HG02571 (cell line): Measurements from ENCODE around the gene TGIF1.
"Not testable (repeated sequence)": the region's sequence is repeated elsewhere in the genome, so short reads cannot be mapped to it uniquely, and the experiment has no call there.

Experiments
- ATAC-seq: cut with Tn5 transposase; IDR thresholded peaks from one replicate; pipeline ENCODE4 v1.9.1; 2021; ENCODE audit warnings: mild to moderate bottlenecking, moderate library complexity; ENCODE audit not compliant: unreplicated experiment

The TGIF1 gene

DNA sequence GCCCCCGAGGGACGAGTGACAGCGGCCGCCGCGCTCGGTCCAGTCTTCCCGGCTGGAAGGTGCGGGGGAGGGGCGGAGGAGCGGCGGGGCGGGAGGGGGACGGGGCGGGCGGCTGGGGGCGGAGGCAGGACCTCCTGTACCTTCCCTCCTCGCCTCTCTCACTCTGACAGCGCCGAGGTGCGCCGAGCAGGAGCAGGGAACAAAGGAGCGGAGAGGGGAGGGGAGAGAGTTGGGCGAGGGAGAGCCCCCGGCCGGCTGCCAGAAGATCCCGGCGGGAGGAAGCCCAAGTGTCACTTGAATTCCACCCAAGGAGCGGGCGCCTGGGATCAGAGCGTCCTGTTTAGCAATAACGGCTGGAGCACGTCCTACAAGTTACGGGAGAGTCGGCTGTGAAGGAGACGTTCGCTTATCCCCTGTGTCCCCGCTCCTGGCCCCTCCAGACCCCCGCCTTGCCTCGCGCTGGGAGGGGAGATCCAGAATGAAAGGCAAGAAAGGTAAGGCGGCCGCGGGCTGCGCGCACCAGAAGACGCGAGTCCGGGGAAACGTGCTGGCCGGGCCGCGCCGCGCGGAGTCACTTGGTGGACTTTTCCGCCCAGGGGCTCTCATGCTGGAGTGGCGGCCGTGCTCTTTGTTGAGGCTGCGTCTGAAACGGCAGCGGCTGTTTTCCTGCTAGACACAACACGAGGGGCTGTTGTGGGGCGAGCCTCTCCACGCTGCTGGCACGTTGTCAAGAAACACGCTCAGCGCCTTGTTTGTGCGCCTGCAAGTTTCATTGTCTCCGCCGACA is at the start of gene TGIF1:
TSS of gene TGIF1 (plus strand) at position 161 of the 787 bp plus-strand sequence. CDS start at position 479, 318 bp downstream.
- no peak for ATAC-seq

GRCh38 chr18:3400567-3401296 is 49.2 kb upstream of the TGIF1 start:
- ATAC-seq = no peak

DNA sequence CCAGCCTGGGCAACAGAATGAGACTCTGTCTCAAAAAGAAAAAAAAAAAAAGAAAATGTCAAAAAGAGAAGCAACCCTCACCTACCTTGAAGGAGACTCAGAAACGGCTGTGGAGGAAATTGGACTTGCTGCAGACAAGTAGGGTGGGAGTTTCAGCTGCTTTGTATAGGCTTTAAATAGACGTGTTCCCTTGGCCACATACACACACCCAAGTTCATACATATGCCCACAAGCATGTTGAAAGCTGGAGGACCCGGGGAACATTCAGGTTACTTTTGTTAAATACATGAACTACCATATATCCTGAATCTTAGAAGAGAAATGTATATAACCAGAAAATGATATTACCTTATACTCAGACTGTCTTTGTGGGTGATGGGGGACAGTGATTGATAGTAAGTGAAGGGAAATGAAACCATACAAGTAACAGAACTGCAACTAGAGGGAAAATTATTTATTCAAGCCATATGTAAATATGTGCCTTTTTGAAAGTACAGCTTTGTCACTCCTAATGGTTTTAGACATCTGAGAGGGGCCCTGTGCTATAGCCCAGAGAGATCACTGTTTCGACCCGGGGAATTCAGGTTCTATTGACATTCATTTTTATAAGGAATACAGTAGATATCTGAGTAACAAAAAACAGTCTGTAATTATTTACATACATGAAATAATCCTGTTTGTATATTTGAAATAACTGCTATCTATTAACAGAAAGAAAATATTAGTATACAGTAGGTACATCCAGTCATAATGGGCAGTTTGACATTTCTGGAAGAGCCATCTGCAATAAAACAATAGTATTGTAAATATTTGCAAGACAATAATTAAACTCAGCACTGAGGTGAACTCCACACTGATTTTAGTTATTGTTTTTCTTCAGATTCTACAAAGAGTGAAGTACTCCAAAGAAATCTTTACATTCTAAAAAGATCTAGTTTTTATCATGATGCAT is 48.0 kb upstream of the TGIF1 start:
- peak; percentile 87 for ATAC-seq

- no peak for ATAC-seq
These were observed 47.0 kb upstream of the TGIF1 start for GRCh38 chr18:3402982-3403451.

GRCh38 chr18:3405713-3406112 is 44.3 kb upstream of the TGIF1 start:
- no peak for ATAC-seq

DNA sequence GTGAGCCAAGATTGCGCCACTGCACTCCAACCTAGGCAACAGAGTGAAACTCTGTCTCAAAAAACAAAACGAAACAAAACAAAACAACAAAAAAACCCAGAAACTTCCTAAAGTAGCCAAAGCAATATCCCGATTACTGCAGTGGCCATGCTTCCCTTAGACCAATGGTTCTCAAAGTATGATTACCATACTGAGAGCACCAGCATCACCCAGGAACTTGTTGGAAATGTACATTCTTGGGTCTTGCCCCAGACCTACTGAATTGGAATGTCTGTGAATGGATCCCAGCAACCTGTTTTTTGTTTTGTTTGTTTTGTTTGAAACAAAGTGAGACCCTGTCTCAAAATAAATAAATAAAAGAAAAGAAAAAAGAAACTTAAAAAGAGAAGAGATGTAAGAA is 41.9 kb upstream of the TGIF1 start:
- ATAC-seq = no peak

DNA sequence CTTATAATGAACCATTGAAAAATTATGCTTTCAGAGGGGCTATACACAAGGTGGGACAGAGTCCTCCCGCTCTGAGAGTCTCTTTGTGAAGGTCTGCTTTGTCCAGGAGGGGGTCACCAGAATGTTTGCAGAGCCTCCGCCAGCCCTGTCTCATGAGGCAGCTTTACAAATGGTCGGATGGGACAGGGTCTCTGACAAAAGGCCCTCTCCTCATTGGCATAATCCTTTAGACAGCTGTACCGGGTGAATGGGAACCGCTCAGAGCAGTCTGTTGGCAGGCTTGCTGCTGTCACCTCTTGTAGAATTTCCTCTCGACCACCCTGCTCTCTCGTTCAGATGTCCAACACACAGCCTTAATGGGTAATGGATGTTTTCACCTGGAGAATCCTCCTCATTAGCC is 40.2 kb upstream of the TGIF1 start:
- ATAC-seq = no peak

DNA sequence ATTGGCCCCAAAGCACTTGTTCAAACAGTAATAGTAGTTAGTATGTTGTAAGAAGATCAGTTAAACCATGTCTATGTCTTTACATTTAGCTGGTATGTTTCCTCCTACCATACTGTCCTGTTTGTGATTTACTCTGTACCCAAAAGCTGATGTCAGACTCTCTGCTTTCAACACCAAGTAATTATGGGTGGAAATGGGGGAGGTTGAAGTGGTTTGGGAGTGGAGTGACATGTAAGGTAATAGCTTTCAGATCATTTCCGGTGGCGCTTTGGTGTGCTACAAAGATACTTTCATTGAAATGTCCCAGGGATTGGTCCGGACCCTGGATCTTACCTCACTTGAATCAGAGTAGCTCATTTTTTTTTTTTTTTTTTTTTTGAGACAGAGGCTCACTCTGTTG is 39.7 kb upstream of the TGIF1 start:
- ATAC-seq = no peak

DNA sequence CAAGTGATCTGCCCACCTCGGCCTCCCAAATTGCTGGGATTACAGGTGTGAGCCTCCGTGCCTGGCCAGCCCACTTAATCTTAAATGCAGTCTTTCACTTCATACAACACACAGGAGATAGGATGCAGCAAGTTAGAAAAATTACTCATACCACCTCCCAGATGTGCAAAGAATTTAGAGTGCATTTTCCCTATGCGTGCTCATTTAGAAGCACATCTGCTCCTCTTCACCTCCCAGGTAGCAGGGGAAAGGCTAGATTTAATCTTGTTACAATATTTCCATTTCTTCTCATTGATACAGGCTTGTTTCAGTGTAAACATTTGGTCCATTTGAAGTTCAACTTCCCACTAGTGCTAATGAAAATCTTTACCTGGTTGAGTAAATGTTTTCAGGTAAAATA is 39.1 kb upstream of the TGIF1 start:
- not testable (repeated sequence) for ATAC-seq

DNA sequence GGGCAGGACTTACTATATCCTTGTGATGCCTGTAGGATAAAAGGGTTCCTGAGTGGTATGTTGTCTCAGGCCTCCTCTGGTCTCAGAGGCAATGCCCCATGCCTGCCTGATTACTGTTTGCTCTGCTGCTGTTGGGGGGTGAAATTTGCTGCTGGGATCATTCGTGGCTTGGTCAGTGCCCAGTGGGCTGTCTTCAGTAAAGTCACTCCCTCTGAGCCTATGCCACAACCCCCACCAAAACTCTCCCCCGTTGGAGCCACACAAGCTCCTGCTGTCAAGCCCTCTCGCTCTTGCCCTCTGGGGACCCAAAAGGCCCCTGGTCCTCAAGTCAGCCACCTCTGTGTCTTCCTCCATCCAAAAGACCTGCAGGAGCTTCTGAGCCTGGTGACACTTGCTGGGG is 38.6 kb upstream of the TGIF1 start:
- no peak for ATAC-seq

DNA sequence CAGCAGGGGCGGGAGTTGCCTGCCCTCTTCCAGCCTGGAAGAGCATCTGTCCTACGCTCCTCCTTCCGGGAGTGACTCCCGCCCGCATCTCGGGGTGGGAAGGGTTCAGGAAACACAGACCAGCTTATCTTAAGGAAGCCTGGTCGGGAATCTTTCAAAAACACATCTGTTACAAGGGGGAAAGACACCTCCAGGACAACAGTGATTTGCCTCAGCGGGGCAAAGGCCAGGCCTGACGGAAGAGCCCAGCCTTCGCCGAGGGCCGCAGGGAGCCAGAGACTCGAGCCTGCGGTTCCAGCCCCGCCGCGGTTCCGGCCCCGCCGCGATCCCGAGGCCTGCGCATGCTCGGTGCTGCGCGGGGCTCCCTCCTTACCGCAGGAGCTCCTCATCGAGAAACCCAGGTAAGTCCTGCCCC is 38.1 kb upstream of the TGIF1 start:
- ATAC-seq = no peak

- ATAC-seq = not testable (repeated sequence)
These were observed 37.4 kb upstream of the TGIF1 start for GRCh38 chr18:3412528-3412927.

DNA sequence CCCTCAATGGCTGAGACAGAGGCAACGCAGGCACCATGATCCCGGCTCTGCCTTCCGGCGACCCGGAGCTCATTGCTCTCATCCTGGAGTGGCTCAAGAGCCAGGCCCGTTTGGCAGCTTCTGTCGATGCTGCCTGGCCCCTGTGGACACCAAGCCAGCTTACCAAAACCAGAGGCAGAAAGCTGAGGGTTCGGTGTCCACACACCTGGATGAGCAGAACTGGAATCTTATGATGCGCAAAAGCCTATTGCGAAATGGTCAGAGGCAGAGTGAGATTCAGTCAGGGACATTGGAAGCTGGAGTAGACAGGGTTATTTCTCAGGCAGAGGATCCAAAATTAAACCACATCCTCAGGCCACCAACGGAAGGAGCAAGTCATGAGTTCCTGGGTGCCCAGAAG is 34.9 kb upstream of the TGIF1 start:
- ATAC-seq = no peak

DNA sequence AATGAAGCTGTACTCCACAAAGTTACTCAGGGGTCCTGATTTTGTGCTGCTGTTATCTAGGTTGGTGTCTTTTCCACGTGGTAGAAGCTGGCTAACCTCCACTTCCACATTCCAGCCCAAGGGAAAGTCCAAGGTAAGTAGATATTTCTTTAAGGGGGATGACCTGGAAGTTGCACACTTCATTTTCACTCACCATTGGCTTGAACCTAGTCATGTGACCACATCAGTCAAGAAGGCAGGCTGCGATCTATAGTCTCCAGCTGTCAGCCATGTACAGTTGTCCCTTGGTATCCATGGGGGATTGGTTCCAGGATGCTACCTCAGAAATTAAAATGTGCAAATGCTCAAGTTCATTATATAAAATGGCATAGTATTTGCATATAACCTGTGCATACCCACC is 31.9 kb upstream of the TGIF1 start:
- ATAC-seq = no peak

- ATAC-seq = no peak
These were observed 29.1 kb upstream of the TGIF1 start for GRCh38 chr18:3420919-3421279.

DNA sequence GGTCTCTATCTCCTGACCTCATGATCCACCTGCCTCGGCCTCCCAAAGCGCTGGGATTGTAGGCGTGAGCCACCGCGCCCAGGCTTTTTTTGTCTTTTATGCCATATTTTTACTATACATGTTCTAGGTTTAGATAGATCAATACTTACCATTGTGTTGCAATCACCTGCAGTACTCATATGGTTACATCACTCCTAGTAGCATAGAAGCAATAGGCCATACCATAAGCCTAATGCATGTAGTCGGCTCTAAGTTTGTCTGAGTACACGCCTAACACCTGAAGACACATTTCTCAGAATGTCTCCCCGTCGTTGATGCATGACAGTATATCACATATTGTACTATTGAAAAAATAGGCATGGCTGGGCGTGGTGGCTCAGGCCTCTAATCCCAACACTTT is 27.1 kb upstream of the TGIF1 start:
- no peak for ATAC-seq

DNA sequence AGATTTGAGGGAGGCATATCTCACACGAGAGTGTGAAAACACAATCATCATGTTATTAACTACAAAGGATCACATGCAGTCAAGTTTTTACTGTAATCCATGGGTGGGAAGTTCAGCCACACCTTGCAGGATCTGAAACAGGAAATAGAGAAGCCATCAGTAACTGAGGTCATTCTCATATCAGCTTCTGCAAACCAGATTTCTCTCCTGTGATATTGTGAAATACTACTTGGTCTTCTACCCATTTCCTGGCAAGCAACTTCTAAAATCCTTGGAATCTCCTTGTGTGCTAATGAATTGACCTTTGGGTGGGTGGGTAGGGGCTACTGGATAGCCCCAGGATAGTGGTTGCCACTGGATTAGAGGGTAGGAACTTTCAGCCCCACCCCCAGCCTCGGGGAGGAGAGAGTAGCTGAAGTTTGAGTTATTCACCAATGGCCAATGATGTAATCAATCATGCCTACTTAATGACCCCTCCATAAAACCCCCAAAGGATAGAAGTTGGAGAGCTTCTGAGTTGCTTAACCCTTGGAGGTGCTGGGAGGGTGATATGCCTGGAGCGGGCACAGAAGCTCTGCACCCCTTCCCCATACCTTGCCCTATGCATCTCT is 25.6 kb upstream of the TGIF1 start:
- no peak for ATAC-seq

- ATAC-seq = no peak
These were observed 24.9 kb upstream of the TGIF1 start for GRCh38 chr18:3425030-3425429.

- ATAC-seq = no peak
These were observed 24.5 kb upstream of the TGIF1 start for GRCh38 chr18:3425446-3425845.

DNA sequence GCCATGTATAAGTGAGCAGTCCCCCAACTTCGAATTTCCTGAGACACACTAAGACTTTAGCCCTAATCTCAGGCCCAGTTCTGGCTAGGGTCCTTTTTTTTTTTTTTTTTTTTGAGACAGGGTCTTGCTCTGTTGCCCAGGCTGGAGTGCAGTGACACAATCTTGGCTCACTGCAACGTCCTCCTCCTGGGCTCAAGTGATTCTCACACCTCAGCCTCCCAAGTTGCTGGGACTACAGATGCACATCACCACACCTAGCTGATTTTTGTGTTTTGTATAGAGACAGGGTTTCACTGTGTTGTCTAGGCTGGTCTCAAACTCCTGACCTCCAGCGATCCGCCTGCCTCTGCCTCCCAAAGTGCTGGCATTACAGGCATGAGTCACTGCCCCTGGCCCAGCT is 23.9 kb upstream of the TGIF1 start:
- ATAC-seq = no peak

DNA sequence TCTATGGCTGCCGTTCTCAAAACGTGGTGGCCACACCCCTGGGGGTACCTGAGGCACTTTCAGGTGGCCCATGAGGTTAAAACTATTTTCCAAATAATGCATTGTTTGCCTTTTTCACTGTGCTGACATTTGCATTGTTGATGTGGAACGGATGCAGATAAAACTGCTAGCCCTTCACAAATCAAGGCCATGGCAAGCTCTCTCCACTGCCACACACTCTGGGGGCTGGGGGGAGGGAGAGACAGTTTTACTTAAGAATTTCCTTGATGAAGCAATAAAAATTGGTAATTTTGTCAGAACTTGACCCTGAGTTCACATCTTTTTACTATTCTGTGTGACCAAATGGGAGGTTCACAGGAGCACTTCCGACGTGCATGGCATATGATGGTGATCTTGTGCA is 22.0 kb upstream of the TGIF1 start:
- no peak for ATAC-seq
